HG03135 (cell line): ENCODE data around the gene KIF13A.
"Not testable (repeated sequence)": the region's sequence is repeated elsewhere in the genome, so short reads cannot be mapped to it uniquely, and the experiment has no call there.

Experiments used
- ATAC-seq: cut with Tn5 transposase; IDR thresholded peaks from one replicate; pipeline ENCODE4 v1.9.1; 2021; ENCODE audit warnings: mild to moderate bottlenecking, moderate library complexity; ENCODE audit not compliant: unreplicated experiment

KIF13A gene

GRCh38 chr6:17877196-17877894 is 110.1 kb downstream of the KIF13A start:
- no peak for ATAC-seq

GRCh38 chr6:17874753-17875152 is 112.7 kb downstream of the KIF13A start:
- no peak for ATAC-seq

GRCh38 chr6:17872908-17873307 is 114.5 kb downstream of the KIF13A start:
- no peak for ATAC-seq

- no peak for ATAC-seq
Measured at GRCh38 chr6:17871836-17872235, 115.6 kb downstream of the KIF13A start.

GRCh38 chr6:17871189-17871519 is 116.3 kb downstream of the KIF13A start:
- ATAC-seq, result no peak

- ATAC-seq, result no peak
Measured at GRCh38 chr6:17870300-17871188, 116.9 kb downstream of the KIF13A start.

GRCh38 chr6:17869753-17870050 is 117.7 kb downstream of the KIF13A start:
- no peak for ATAC-seq

- ATAC-seq, result no peak
Measured at GRCh38 chr6:17869010-17869752, 118.3 kb downstream of the KIF13A start.

- ATAC-seq, result no peak
Measured at GRCh38 chr6:17867880-17868279, 119.6 kb downstream of the KIF13A start.

GRCh38 chr6:17866876-17867444 is 120.5 kb downstream of the KIF13A start:
- ATAC-seq, result no peak

GRCh38 chr6:17865798-17866725 is 121.4 kb downstream of the KIF13A start:
- ATAC-seq, result no peak

- ATAC-seq, result no peak
Measured at GRCh38 chr6:17865243-17865642, 122.2 kb downstream of the KIF13A start.

- ATAC-seq, result no peak
Measured at GRCh38 chr6:17863901-17864754, 123.3 kb downstream of the KIF13A start.

- ATAC-seq, result no peak
Measured at GRCh38 chr6:17861361-17861760, 126.1 kb downstream of the KIF13A start.

GRCh38 chr6:17859846-17860245 is 127.6 kb downstream of the KIF13A start:
- ATAC-seq, result no peak

- no peak for ATAC-seq
Measured at GRCh38 chr6:17858584-17858983, 128.9 kb downstream of the KIF13A start.

GRCh38 chr6:17857188-17857587 is 130.2 kb downstream of the KIF13A start:
- not testable (repeated sequence) for ATAC-seq

- ATAC-seq, result no peak
Measured at GRCh38 chr6:17856306-17856705, 131.1 kb downstream of the KIF13A start.

- no peak for ATAC-seq
Measured at GRCh38 chr6:17855381-17855780, 132.1 kb downstream of the KIF13A start.
